Chondrocyte (in vitro differentiated cells): ENCODE data around the gene ZNF148. TPM values are rescaled to one million over a fixed set of nuclear protein-coding genes. Genes with fewer than 3 reads are reported as not detected.

ENCODE experiments used
- DNase-seq: peaks from one replicate; pipeline ENCODE4 v3.0.0; 2021; ENCODE audit warnings: mixed read lengths, low spot score
- H3K27ac Mint-ChIP-seq: one replicate; pipeline ENCODE4 v1.8.0; 2021; ENCODE audit warnings: mild to moderate bottlenecking, moderate library complexity, mixed read lengths; ENCODE audit not compliant: unreplicated experiment
- H3K27me3 Mint-ChIP-seq: 2 replicates; pipeline ENCODE4 v1.8.0; 2021; ENCODE audit warnings: low read depth, mixed read lengths
- H3K36me3 Mint-ChIP-seq: 2 replicates; pipeline ENCODE4 v1.8.0; 2021; ENCODE audit warnings: low read depth, mixed read lengths
- H3K4me1 Mint-ChIP-seq: 2 replicates; pipeline ENCODE4 v1.8.0; 2021; ENCODE audit warnings: low read depth, mild to moderate bottlenecking, mixed read lengths
- H3K4me3 Mint-ChIP-seq: one replicate; pipeline ENCODE4 v1.8.0; 2021; ENCODE audit warnings: mild to moderate bottlenecking, moderate library complexity, mixed read lengths; ENCODE audit not compliant: unreplicated experiment
- H3K9me3 Mint-ChIP-seq: 2 replicates; pipeline ENCODE4 v1.8.0; 2021; ENCODE audit warnings: low read depth, mixed read lengths
- CTCF ChIP-seq: fragments of 200-600 bp; sonication (generic); IDR thresholded peaks from 2 replicates; pipeline ENCODE4 v1.5.0; 2021; ENCODE audit warnings: antibody characterized with exemption, mild to moderate bottlenecking, moderate library complexity
- total RNA-seq: library from RNA; stranded (reverse); gene quantifications from 3 replicates; pipeline ENCODE4 v1.2.1, GENCODE V29; 2021

Gene ZNF148
- total RNA-seq, 1 donor from 2014 or later, result 45.9 TPM

DNA sequence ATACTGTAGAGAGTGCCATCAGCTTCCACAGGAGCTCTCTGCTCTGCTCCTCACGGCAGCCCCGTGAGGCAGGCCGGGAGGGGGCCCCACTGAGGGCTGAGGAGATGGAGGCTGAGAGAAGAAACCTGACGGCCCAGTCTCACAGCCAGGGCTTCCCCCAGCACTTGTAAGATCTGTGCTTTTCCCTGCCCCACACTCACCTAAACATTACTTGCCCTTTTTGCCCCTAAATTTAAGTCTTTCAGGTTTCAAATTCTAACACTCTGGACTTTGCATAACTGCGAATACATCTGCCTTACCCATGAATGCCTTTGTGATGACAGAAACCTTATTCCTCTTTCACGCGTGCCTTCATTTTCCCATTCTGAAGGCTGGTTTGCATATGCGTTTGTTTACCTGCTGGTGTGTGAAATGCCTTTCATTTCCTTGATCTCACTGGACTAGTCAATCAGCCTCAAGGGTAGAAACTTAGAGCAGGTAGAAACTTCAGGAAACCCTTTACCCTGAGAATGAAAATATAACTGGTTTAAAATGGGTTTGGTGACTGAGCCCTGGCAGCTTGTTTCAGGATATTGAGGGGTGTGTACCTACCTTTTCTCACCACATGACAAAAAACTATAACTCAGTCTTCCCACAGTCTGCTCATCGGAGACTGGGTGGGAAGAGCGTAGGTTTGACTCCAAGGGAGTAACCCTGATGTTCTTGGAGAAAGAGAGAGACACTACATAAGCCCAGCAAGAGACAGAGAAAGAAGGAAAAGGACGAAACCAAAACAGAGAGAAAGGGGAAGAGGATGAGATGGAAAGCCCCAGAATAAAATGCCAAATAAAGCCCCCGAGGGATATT, 182.7 kb downstream of the ZNF148 start:
- Mint-ChIP-seq H3K36me3 (no peaks in the 10 kb centered on the region), H3K9me3 (no peaks in the 10 kb centered on the region), H3K27me3 (no peaks in the 10 kb centered on the region), H3K27ac (no peak overlapping the region), H3K4me3 (no peak overlapping the region), H3K4me1 (peaks cover 5% of the 10 kb centered on the region)
- DNase-seq, result no peak
- TF ChIP-seq CTCF, result no peak

DNA sequence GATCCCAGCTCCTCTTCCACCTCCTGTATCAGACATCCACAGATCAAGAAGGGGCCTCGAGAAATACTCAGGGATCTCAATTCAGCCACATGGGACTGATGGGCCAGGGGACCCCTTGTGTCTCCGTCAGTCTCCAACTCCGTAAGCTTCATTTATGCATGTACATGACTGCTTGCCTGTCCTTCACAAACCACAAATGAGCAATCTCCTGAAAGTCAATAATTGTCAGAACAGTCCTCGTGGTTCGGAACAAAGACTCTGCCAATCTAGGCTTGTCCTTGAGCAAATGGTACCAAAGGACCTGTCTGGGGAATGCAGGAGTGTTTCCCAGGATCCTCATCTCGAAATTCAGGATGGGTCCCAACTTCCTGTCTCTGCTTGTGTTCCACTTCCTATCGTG, 183.4 kb downstream of the ZNF148 start:
- DNase-seq, result no peak
- no peak for TF ChIP-seq CTCF
- H3K9me3 Mint-ChIP-seq, result no peaks in the 10 kb centered on the region

DNA sequence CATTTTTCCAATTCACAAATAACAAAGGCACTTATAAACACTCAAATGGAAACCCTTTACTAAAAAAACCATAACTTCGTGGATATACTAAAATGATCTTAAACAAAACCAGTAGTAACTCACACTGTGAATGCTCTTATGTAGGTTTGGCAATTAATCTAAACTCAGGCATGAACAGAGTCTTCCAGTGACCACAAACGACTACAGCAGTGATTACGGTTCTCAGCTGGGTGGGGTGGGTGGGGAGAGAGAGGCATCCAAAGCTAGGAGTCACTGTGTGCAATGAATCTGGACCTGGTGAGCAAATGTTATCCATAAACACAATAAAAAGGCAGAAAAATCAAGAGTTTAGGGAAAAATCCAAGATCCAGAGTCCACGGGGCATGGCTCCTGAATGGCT, 183.9 kb downstream of the ZNF148 start:
- no peak overlapping the region for H3K27ac Mint-ChIP-seq
- no peaks in the 10 kb centered on the region for H3K9me3 Mint-ChIP-seq
- no peak overlapping the region for H3K4me3 Mint-ChIP-seq
- no peaks in the 10 kb centered on the region for H3K27me3 Mint-ChIP-seq
- H3K4me1 Mint-ChIP-seq, result peaks cover 15% of the 10 kb centered on the region
- DNase-seq, result no peak
- H3K36me3 Mint-ChIP-seq, result no peaks in the 10 kb centered on the region
- no peak for TF ChIP-seq CTCF

More for the DNA sequence above, 183.4 kb downstream of the ZNF148 start:
- Mint-ChIP-seq H3K27me3 (no peaks in the 10 kb centered on the region), H3K4me3 (no peak overlapping the region), H3K4me1 (peaks cover 10% of the 10 kb centered on the region), H3K36me3 (no peaks in the 10 kb centered on the region), H3K27ac (no peak overlapping the region)

GRCh38 chr3:125190786-125191185, 184.3 kb downstream of the ZNF148 start:
- TF ChIP-seq CTCF, result no peak
- H3K36me3 Mint-ChIP-seq, result no peaks in the 10 kb centered on the region
- no peaks in the 10 kb centered on the region for H3K9me3 Mint-ChIP-seq
- H3K4me3 Mint-ChIP-seq, result no peak overlapping the region
- DNase-seq, result no peak
- H3K4me1 Mint-ChIP-seq, result peaks cover 20% of the 10 kb centered on the region
- no peak overlapping the region for H3K27ac Mint-ChIP-seq
- H3K27me3 Mint-ChIP-seq, result no peaks in the 10 kb centered on the region

DNA sequence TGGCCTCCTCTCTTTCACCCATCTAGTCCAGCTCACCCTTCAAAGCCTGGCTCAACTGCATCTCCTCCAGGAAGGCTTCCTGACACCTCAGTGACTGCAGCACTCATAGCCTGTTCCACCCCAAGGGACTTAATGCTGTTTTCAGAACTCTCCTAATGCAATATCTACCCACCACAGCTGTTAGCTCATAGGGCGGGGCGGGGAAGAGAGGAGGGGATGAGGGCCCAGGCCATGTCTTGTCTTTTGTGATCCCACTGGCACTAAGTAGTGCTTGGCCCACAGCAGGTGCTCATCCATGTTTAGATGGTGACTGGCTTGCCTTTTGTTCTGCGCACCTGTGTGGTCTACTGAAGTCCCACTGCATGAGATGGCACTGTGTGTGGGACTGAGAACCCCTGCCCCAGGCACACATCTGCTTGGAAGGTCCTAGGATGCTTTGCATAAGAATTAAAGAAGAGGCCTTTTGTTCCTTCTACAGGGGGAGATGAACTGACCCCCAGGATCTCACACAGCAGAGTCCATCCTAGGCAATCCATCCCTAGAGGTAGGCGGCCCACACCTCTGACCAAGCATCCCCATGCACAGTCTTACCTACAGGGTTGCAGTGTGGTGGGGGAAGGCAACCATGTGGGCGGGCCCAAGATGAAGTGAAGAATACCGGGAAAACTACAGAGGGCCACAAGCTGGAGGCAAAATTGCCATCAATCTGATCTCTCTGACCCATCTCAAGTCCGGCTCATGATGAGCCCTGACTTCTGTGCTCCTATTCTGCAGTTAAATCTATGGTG, 185.6 kb downstream of the ZNF148 start:
- H3K4me3 Mint-ChIP-seq, result no peak overlapping the region
- no peaks in the 10 kb centered on the region for H3K9me3 Mint-ChIP-seq
- H3K36me3 Mint-ChIP-seq, result no peaks in the 10 kb centered on the region
- DNase-seq, result no peak
- H3K27me3 Mint-ChIP-seq, result no peaks in the 10 kb centered on the region
- H3K27ac Mint-ChIP-seq, result no peak overlapping the region
- TF ChIP-seq CTCF, result no peak
- H3K4me1 Mint-ChIP-seq, result peaks cover 22% of the 10 kb centered on the region
